ENCODE results near the gene FBL.

GRCh38 chr19:39811064-39811463 is 35.1 kb downstream of the FBL start:
- TF ChIP-seq CTCF (IDR thresholded peaks at IDR 0.05 in 8 of 11, conservative IDR thresholded peaks at IDR 0.05 in 3 of 11) (no peak), POLR2A (IDR thresholded peaks at IDR 0.05) (no peak), POLR2AphosphoS5 (IDR thresholded peaks at IDR 0.05) (no peak)
